Fibroblast of mammary gland (primary cell): Measurements from ENCODE around the gene ITGA11.

Experiments
- DNase-seq: peaks from one replicate; pipeline ENCODE4 v3.0.0-alpha.2; 2010; ENCODE audit warnings: low read depth
- H3K4me3 ChIP-seq: 2 replicates; pipeline ENCODE4 v1.5.1; 2011; ENCODE audit warnings: low read depth, mild to moderate bottlenecking, low read length, moderate library complexity; ENCODE audit not compliant: control insufficient read depth
- TF ChIP-seq, protein P1 (sequence below): conservative IDR thresholded peaks from 2 replicates; pipeline ENCODE4 v1.5.1; 2011; ENCODE audit warnings: low read depth, low read length, inconsistent platforms; ENCODE audit not compliant: control insufficient read depth, insufficient read depth

Gene ITGA11

DNA sequence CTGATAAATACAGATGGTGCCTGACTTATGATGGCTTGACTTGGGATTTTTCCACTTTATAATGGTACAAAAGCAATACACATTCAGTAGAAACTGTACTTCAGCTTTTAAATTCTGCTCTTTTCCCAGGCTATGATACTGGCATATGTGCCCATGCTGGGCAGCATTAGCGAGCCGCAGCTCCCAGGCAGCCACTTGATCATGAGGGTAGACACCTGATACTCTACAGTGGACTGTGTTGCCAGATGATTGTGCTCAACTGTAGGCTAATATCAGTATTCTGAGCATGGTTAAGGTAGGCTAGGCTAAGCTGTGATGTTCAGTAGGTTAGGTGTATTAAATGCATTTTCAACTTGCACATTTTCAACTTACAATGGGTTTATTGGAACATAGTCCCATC lies 172.1 kb downstream of the ITGA11 start:
- TF ChIP-seq, protein P1, sequence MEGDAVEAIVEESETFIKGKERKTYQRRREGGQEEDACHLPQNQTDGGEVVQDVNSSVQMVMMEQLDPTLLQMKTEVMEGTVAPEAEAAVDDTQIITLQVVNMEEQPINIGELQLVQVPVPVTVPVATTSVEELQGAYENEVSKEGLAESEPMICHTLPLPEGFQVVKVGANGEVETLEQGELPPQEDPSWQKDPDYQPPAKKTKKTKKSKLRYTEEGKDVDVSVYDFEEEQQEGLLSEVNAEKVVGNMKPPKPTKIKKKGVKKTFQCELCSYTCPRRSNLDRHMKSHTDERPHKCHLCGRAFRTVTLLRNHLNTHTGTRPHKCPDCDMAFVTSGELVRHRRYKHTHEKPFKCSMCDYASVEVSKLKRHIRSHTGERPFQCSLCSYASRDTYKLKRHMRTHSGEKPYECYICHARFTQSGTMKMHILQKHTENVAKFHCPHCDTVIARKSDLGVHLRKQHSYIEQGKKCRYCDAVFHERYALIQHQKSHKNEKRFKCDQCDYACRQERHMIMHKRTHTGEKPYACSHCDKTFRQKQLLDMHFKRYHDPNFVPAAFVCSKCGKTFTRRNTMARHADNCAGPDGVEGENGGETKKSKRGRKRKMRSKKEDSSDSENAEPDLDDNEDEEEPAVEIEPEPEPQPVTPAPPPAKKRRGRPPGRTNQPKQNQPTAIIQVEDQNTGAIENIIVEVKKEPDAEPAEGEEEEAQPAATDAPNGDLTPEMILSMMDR = no peak
- no peak for DNase-seq

GRCh38 chr15:68258692-68259091 lies 173.3 kb downstream of the ITGA11 start:
- no peak overlapping the region for H3K4me3 ChIP-seq
- DNase-seq = no peak
- TF ChIP-seq, protein P1 = no peak

More for the DNA sequence above, 172.1 kb downstream of the ITGA11 start:
- H3K4me3 ChIP-seq = no peak overlapping the region

GRCh38 chr15:68256675-68257450 lies 175.1 kb downstream of the ITGA11 start:
- DNase-seq = peak; percentile 95
- TF ChIP-seq, protein P1 = no peak

DNA sequence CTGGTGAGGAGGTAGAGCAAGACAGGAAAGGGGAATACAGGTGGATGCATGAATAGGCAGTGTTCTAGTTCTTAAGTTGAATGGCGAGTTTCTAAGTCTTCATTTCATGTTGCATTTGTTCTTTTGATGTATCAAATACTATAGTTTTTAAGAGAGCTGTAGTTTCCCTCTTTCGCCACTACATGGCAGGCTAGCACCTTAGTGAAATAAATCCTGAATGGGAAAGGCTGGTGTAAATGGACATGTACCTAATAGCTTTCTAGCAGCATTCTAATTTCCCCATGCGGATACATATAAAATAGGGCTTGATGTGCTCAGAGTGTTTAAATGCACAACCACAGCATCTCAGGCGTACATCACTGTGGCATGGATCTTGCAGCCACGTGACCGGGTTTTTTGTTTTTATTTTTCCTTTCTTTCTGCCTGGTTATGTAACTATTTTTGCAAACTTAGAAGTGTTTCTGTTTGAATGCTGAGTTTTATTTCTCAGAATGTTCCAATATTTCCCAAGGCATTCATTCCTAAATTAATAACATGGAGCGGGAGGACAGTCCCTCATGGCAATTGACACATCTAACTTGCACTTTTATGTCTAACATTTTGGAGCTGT lies 178.9 kb downstream of the ITGA11 start:
- no peak overlapping the region for H3K4me3 ChIP-seq
- DNase-seq = peak; percentile 87
- TF ChIP-seq, protein P1 = peak; percentile 94

More at GRCh38 chr15:68256675-68257450, 175.1 kb downstream of the ITGA11 start:
- H3K4me3 ChIP-seq = peak overlapping the region; percentile 61

- TF ChIP-seq, protein P1 = no peak
- H3K4me3 ChIP-seq = no peak overlapping the region
- no peak for DNase-seq
Measured at GRCh38 chr15:68249058-68249713, 182.8 kb downstream of the ITGA11 start.
